GM12878 (cell line): ENCODE measurements around the gene GUCY1A2. TPM values are rescaled to one million over a fixed set of nuclear protein-coding genes. Genes with fewer than 3 reads are reported as not detected.

Experiments
- ATAC-seq: fragments of 200-7000 bp; cut with Tn5 transposase; 3 replicates; pipeline ENCODE4 v1.9.1; 2020; ENCODE audit warnings: mild to moderate bottlenecking, moderate library complexity
- BruUV-seq: library from RNA; stranded (reverse); fragments of 400-500 nt; replicated peaks from 2 replicates; lab custom pipeline; 2021; lab: Mats Ljungman, UMichigan
- CTCF ChIA-PET: fragments of 300-600 bp; sonication (Branson Sonifier 250); formaldehyde crosslinking; extraction: SDS; loops from one replicate; lab custom pipeline; 2021; ENCODE audit warnings: inconsistent platforms; lab: Yijun Ruan, JAX
- POLR2A ChIA-PET: fragments of 350-600 bp; formaldehyde crosslinking; extraction: SDS; loops from one replicate; lab custom pipeline; 2021; ENCODE audit warnings: inconsistent platforms; lab: Charles Lee
- RAD21 ChIA-PET: fragments of 300-600 bp; sonication (Branson Sonifier 250); formaldehyde crosslinking; loops from one replicate; lab custom pipeline; 2023; ENCODE audit warnings: antibody characterized with exemption; ENCODE audit not compliant: unreplicated experiment; lab: Charles Lee
- SMC1A ChIA-PET: fragments of 300-600 bp; sonication (Branson Sonifier 250); formaldehyde crosslinking; loops from one replicate; lab custom pipeline; 2023; ENCODE audit not compliant: unreplicated experiment, uncharacterized antibody; lab: Charles Lee
- DNase-seq: peaks from one replicate; pipeline ENCODE4 v3.0.0-alpha.2; 2011; ENCODE audit warnings: low read depth, low spot score
- FAIRE-seq: peaks from 3 replicates; lab custom pipeline; 2011; peaks lifted over from hg19 to GRCh38; lab: Jason Lieb, UNC
- H2AFZ ChIP-seq: 2 replicates; pipeline ENCODE4 v1.6.0; 2011; ENCODE audit warnings: low read depth, low read length, control low read depth; ENCODE audit not compliant: control insufficient read depth
- H3K27ac ChIP-seq: 2 replicates; pipeline ENCODE4 v1.5.1; 2011; ENCODE audit warnings: control low read depth; ENCODE audit not compliant: control insufficient read depth, insufficient read depth
- H3K27me3 ChIP-seq, 2 experiments: replicated peaks in 1 of 2; 2 replicates each; pipeline versions ENCODE4 v1.6.0 to v1.6.1; 2011; ENCODE audit warnings: low read length in 1 of 2; ENCODE audit not compliant: control insufficient read depth in 2 of 2, insufficient read depth in 2 of 2
- H3K36me3 ChIP-seq, 2 experiments: 2 replicates each; pipeline ENCODE4 v1.5.1; 2011; ENCODE audit warnings: low read length in 1 of 2; ENCODE audit not compliant: control insufficient read depth in 2 of 2, insufficient read depth in 2 of 2
- H3K4me1 ChIP-seq: 2 replicates; pipeline ENCODE4 v1.6.1; 2011; ENCODE audit warnings: mild to moderate bottlenecking, low read length, moderate library complexity, mixed read lengths; ENCODE audit not compliant: control insufficient read depth, insufficient read depth
- H3K4me2 ChIP-seq: 2 replicates; pipeline ENCODE4 v1.6.0; 2011; ENCODE audit warnings: control low read depth; ENCODE audit not compliant: control insufficient read depth, insufficient read depth
- H3K4me3 ChIP-seq: fragments of 200-600 bp; sonication (generic); 2 replicates; pipeline ENCODE4 v1.5.1; 2016
- H3K79me2 ChIP-seq: 2 replicates; pipeline ENCODE4 v1.6.0; 2011; ENCODE audit warnings: low read length; ENCODE audit not compliant: control insufficient read depth, insufficient read depth
- H3K9ac ChIP-seq: 2 replicates; pipeline ENCODE4 v1.8.0; 2011; ENCODE audit warnings: low read length, control low read depth, mixed read lengths; ENCODE audit not compliant: control insufficient read depth, insufficient read depth
- H3K9me3 ChIP-seq: replicated peaks from 3 replicates; pipeline ENCODE4 v1.5.1; 2011; ENCODE audit warnings: mild to moderate bottlenecking, low read length; ENCODE audit not compliant: control insufficient read depth, insufficient read depth
- H4K20me1 ChIP-seq: 2 replicates; pipeline ENCODE4 v1.6.0; 2011; ENCODE audit not compliant: control insufficient read depth, insufficient read depth
- CBX5 ChIP-seq: sonication (generic); IDR thresholded peaks from 2 replicates; pipeline ENCODE4 v1.6.1; 2016; ENCODE audit warnings: low read depth, moderate library complexity, mild to moderate bottlenecking, inconsistent platforms
- NFYA ChIP-seq: IDR thresholded peaks from 2 replicates; pipeline ENCODE4 v1.6.1; 2011; ENCODE audit warnings: low read depth, mild to moderate bottlenecking, low read length, improper control_type of control experiment, borderline replicate concordance
- NR2C1 ChIP-seq: fragments of 450-650 bp; IDR thresholded peaks from 2 replicates; pipeline ENCODE4 v1.6.1; 2017; ENCODE audit warnings: antibody characterized with exemption, mild to moderate bottlenecking, moderate library complexity
- PAX8 ChIP-seq: fragments of 450-650 bp; IDR thresholded peaks from 2 replicates; pipeline ENCODE4 v1.6.1; 2017; ENCODE audit warnings: mild to moderate bottlenecking, moderate library complexity
- RB1 ChIP-seq: fragments of 450-650 bp; formaldehyde crosslinking; IDR thresholded peaks from 2 replicates; pipeline ENCODE4 v1.6.1; 2017; ENCODE audit warnings: mild to moderate bottlenecking, borderline replicate concordance
- whole genome bisulfite sequencing: methylation state at CpG from one replicate; pipeline ENCODE4 v1.1.6; 2016; ENCODE audit warnings: low lambda C conversion rate; ENCODE audit not compliant: insufficient replicate concordance, insufficient coverage; ENCODE audit errors: missing lambda C conversion rate; 5-methylcytosine and 5-hydroxymethylcytosine counted together
- in situ Hi-C: fragments of 300-500 bp; cut with MboI; formaldehyde crosslinking; loops from 9 replicates; pipeline ENCODE4 v1.14.3; 2018; ENCODE audit warnings: mixed read lengths
- intact Hi-C: fragments of 100-400 bp; cut with micrococcal nuclease; formaldehyde crosslinking; loops from one replicate; pipeline ENCODE4 v1.14.2; 2022; ENCODE audit not compliant: unreplicated experiment
- polyA plus RNA-seq, 11 experiments: library from polyadenylated mRNA; depleted of rRNA in 4 of 11; unstranded in 6 of 11; stranded (reverse) in 5 of 11; fragments of >200 nt; fragmentation: Nextera tagmentation in 4 of 11; fragmentation: Illumina TruSeq in 1 of 11; extraction: Ambion mirVana in 4 of 11; extraction: Trizol in 1 of 11; gene quantifications; 1 replicate in 1 of 11; 2 replicates in 10 of 11; pipeline versions ENCODE4 v1.2.1 to v1.2.3, GENCODE V29; 2011 to 2016; ENCODE audit warnings: inconsistent platforms in 2 of 11, missing spikeins in 2 of 11, low read depth in 1 of 11
- total RNA-seq, 4 experiments: library from RNA; depleted of rRNA in 3 of 4; stranded (reverse); fragments of >200 nt in 3 of 4; fragmentation: Illumina TruSeq in 1 of 4; extraction: Trizol in 1 of 4; gene quantifications; 2 replicates each; pipeline versions ENCODE4 v1.2.1 to v1.2.3, GENCODE V29; 2013 to 2021
- TF ChIP-seq, protein P1 (sequence below): fragments of 450-650 bp; IDR thresholded peaks from 2 replicates; pipeline ENCODE4 v1.6.1; 2016; ENCODE audit warnings: mild to moderate bottlenecking, moderate library complexity, borderline replicate concordance
- TF ChIP-seq, protein P2 (sequence below): fragments of 450-650 bp; IDR thresholded peaks from 2 replicates; pipeline ENCODE4 v1.6.1; 2017; ENCODE audit warnings: mild to moderate bottlenecking, moderate library complexity
- TF ChIP-seq, protein P3 (sequence below): fragments of 450-650 bp; IDR thresholded peaks from 2 replicates; pipeline ENCODE4 v1.6.1; 2017; ENCODE audit warnings: antibody characterized with exemption, mild to moderate bottlenecking, moderate library complexity

The GUCY1A2 gene
- total and polyA plus RNA-seq, 10 of the 15 experiments (the other 5 are each of a cell fraction or from before 2014, with no cell fraction given): under 0.01 to 0.03 (median under 0.01) TPM; not detected in 4

DNA sequence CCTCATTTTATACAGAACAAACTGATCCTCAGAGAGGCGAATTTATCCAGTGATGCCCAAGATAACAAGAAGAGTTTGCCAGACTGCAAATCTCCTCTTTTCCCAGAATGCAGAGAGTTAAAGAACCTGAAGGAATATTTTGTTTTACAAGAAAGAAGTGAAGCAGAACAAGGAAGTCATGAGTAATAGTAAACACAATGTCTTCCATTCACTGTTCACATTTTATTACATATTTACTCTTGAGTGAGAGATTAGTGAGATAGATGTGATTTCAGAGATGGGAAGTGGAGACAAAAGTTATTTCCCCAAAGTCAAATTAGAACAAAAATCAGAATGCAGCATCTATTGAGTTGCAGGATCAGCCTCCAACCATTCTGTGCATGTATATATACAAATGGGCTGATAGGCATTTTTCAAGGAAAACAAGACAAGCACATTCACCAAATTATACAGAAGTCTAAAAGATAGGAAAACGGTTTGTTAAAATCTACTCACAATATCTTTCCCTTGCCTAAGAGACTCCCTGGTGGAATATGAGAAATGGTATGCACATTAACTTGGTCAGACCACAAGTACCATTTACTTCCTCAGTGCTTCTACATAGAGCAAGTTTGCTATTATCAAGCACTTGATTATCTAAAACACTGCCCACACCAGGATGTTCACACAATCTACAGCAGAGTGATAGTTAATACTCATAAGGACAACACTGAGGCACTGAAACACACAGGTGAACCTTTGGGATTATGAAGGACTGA, 12.0 kb downstream of the GUCY1A2 start:
- no peaks in the 10 kb centered on the region for H3K79me2 ChIP-seq
- H3K27me3 ChIP-seq: no peaks in the 10 kb centered on the region; a peak in 1 of 4 replicates
- no peak overlapping the region for H3K4me2 ChIP-seq
- DNase-seq: no peak
- ChIA-PET POLR2A (no interaction called here), CTCF (no interaction called here), RAD21 (no interaction called here), SMC1A (no interaction called here)
- H4K20me1 ChIP-seq: no peaks in the 10 kb centered on the region
- H3K4me3 ChIP-seq: no peak overlapping the region
- 0% methylated on average over 2 of the region's 2 CpGs for WGBS
- no peaks in the 10 kb centered on the region for H3K36me3 ChIP-seq
- no peak overlapping the region for H2AFZ ChIP-seq
- no peak for FAIRE-seq
- no peaks in the 10 kb centered on the region for H3K4me1 ChIP-seq
- ATAC-seq: no peak
- no peak overlapping the region for H3K27ac ChIP-seq
- in situ Hi-C loops (no loop called here), intact Hi-C loops (no loop called here)
- no peak overlapping the region for H3K9ac ChIP-seq
- no peaks in the 10 kb centered on the region for H3K9me3 ChIP-seq
- BruUV-seq: no TSS peak
- TF ChIP-seq CBX5: no peak
- TF ChIP-seq NFYA: no peak
- TF ChIP-seq PAX8: no peak
- TF ChIP-seq, protein P1, sequence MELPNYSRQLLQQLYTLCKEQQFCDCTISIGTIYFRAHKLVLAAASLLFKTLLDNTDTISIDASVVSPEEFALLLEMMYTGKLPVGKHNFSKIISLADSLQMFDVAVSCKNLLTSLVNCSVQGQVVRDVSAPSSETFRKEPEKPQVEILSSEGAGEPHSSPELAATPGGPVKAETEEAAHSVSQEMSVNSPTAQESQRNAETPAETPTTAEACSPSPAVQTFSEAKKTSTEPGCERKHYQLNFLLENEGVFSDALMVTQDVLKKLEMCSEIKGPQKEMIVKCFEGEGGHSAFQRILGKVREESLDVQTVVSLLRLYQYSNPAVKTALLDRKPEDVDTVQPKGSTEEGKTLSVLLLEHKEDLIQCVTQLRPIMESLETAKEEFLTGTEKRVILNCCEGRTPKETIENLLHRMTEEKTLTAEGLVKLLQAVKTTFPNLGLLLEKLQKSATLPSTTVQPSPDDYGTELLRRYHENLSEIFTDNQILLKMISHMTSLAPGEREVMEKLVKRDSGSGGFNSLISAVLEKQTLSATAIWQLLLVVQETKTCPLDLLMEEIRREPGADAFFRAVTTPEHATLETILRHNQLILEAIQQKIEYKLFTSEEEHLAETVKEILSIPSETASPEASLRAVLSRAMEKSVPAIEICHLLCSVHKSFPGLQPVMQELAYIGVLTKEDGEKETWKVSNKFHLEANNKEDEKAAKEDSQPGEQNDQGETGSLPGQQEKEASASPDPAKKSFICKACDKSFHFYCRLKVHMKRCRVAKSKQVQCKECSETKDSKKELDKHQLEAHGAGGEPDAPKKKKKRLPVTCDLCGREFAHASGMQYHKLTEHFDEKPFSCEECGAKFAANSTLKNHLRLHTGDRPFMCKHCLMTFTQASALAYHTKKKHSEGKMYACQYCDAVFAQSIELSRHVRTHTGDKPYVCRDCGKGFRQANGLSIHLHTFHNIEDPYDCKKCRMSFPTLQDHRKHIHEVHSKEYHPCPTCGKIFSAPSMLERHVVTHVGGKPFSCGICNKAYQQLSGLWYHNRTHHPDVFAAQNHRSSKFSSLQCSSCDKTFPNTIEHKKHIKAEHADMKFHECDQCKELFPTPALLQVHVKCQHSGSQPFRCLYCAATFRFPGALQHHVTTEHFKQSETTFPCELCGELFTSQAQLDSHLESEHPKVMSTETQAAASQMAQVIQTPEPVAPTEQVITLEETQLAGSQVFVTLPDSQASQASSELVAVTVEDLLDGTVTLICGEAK: no peak
- TF ChIP-seq, protein P2, sequence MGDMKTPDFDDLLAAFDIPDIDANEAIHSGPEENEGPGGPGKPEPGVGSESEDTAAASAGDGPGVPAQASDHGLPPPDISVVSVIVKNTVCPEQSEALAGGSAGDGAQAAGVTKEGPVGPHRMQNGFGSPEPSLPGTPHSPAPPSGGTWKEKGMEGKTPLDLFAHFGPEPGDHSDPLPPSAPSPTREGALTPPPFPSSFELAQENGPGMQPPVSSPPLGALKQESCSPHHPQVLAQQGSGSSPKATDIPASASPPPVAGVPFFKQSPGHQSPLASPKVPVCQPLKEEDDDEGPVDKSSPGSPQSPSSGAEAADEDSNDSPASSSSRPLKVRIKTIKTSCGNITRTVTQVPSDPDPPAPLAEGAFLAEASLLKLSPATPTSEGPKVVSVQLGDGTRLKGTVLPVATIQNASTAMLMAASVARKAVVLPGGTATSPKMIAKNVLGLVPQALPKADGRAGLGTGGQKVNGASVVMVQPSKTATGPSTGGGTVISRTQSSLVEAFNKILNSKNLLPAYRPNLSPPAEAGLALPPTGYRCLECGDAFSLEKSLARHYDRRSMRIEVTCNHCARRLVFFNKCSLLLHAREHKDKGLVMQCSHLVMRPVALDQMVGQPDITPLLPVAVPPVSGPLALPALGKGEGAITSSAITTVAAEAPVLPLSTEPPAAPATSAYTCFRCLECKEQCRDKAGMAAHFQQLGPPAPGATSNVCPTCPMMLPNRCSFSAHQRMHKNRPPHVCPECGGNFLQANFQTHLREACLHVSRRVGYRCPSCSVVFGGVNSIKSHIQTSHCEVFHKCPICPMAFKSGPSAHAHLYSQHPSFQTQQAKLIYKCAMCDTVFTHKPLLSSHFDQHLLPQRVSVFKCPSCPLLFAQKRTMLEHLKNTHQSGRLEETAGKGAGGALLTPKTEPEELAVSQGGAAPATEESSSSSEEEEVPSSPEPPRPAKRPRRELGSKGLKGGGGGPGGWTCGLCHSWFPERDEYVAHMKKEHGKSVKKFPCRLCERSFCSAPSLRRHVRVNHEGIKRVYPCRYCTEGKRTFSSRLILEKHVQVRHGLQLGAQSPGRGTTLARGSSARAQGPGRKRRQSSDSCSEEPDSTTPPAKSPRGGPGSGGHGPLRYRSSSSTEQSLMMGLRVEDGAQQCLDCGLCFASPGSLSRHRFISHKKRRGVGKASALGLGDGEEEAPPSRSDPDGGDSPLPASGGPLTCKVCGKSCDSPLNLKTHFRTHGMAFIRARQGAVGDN: no peak
- no peak for TF ChIP-seq NR2C1
- TF ChIP-seq, protein P3, sequence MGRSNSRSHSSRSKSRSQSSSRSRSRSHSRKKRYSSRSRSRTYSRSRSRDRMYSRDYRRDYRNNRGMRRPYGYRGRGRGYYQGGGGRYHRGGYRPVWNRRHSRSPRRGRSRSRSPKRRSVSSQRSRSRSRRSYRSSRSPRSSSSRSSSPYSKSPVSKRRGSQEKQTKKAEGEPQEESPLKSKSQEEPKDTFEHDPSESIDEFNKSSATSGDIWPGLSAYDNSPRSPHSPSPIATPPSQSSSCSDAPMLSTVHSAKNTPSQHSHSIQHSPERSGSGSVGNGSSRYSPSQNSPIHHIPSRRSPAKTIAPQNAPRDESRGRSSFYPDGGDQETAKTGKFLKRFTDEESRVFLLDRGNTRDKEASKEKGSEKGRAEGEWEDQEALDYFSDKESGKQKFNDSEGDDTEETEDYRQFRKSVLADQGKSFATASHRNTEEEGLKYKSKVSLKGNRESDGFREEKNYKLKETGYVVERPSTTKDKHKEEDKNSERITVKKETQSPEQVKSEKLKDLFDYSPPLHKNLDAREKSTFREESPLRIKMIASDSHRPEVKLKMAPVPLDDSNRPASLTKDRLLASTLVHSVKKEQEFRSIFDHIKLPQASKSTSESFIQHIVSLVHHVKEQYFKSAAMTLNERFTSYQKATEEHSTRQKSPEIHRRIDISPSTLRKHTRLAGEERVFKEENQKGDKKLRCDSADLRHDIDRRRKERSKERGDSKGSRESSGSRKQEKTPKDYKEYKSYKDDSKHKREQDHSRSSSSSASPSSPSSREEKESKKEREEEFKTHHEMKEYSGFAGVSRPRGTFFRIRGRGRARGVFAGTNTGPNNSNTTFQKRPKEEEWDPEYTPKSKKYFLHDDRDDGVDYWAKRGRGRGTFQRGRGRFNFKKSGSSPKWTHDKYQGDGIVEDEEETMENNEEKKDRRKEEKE: no peak
- TF ChIP-seq RB1: no peak
